HG03159 (cell line): ENCODE data around the gene TJP3.

ENCODE experiments used
- ATAC-seq: cut with Tn5 transposase; IDR thresholded peaks from one replicate; pipeline ENCODE4 v1.9.1; 2021; ENCODE audit warnings: mild to moderate bottlenecking, moderate library complexity; ENCODE audit not compliant: unreplicated experiment

Gene TJP3

DNA sequence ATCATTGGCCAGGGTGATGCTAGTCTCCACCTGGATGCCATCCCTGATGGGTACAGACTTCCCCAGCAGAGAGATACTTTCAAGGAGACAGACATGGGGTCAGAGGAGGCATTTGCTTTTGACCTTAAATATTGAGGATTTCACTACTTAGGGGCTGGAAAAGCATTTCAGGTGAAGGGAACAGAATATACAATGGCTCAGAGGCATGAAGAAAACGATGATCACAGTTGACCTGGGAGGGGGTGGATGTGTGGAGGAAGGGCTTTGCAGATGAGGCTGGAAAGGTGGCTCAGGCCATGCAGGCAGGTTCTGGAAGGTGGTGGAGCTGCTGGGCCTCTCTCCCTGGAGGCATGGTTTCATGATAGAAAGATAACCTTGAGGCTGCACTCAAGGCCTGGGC lies 74.1 kb downstream of the TJP3 start:
- no peak for ATAC-seq

DNA sequence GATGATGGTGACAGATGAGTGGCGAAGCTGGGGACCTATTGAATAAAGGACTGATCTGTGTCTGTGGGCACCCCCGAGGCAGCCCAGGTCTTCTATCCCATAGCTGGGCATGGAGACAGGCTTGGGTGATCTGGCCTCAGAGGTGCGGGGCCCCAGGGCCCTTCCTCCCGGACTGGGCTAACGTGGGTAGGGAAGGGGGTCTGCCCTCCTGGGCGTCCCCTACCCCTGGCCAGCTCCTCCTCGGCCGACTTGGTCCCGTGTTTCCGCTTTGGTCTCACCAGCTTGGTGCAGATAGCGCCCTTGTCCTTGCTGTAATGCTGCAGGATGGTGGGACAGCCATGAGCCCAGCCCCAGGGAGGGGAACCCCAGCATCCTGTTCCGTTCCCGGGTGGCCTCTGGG lies 74.7 kb downstream of the TJP3 start:
- no peak for ATAC-seq

DNA sequence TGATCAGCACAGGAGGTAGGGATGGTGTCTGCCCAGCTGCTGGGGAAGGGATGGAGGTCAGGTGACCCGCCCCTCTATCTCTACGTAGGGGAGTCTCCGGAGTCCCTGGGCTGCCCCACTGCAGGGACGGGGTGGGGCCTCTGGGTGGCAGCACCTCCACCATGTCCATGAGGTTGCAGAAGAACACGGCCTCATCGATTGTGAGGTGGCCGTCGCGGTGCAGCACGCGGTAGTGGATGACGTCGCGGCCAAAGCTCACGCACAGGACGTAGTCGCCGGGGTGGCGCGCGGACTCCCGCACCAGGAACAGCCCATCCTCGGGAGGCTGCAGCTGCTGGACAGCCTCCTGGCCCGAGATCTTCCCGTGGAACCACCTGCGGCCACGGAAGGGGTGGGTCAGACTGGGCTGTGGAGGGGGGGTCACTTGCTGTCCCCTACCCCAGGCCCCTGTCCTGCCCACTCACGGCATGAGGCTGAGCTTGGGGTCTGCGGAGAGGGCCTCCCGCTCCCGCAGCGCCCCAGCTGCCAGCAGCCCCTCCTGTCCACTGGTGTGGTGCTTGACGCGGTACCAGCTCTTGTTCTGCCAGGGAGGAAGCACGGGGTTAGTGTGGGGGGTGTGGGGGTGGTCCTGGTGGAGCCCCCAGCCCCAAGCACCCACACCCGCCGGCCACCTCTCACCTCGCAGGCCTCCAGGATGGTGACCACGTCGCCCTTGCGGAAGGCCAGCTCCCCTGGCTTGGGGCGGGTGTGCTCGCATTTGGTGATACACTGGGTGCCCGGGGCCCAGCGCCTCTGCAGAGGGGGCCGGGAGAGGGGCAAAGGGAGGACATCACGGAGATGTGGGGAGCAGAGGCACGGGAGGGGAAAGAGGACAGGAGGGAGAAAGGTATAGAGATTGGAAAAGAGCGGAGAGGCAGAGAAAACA lies 75.7 kb downstream of the TJP3 start:
- no peak for ATAC-seq

DNA sequence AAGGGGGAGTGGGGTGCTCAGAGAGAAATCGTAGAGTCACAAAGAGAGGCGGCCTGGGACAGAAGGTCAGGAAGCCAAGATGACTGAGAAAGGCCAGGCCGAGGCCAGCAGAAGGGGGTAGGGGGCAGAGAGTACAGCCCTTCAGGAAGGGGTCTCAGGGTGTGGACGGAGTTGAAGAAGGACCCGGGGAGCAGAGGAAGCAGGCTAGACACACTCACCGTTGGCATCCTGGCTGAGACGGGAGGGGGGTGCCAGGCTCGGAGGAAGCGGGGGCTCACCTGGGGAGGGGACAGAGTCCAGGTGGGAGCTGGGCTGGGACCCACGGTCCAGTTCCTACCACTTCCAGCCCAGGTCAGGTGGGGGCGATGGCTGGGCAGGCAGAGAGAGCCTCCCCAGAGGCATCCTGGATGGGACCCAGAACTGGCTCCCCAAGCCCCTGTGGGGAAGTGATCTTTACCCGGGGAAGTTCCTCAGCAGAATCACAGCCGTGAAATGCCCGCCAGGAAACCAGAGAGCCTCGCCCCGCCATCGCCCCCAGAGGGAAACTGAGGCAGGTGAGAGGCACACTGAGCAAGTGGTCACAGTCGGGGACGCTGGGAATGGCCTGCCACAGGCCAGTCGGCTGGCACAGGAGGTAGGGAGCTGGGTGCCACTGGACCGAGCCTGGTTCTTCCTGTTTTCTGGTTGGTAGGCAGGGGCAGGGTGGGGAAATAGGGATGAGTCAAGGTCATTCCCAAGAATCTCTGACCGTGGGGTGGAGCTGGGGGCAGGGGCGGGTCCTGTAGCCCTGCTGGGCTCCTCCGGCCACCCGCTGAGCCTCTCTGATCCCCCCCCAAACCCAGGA lies 76.6 kb downstream of the TJP3 start:
- ATAC-seq, result no peak

DNA sequence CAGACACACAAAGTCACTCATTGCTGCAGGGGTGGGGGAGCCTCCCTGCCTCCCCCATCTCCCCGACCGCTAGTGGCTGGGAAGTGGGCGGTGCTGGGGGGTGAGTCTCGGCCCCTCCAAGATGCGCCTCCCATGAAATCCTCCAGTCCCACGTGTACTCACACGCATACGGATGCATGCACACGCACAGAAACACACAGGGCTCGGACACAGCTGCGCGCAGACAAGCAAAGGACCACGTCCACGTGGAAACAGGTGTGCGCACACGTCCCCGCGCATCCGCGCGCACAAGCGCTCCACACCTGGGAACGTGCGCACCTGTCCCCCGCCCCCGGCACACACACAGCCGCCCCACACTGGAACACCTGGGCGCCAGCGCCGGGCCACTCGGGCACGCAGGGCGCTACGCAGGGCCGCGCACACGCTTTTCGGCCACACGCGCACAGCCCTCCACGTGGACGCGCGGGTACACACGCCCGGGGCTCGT lies 77.3 kb downstream of the TJP3 start:
- ATAC-seq, result no peak

DNA sequence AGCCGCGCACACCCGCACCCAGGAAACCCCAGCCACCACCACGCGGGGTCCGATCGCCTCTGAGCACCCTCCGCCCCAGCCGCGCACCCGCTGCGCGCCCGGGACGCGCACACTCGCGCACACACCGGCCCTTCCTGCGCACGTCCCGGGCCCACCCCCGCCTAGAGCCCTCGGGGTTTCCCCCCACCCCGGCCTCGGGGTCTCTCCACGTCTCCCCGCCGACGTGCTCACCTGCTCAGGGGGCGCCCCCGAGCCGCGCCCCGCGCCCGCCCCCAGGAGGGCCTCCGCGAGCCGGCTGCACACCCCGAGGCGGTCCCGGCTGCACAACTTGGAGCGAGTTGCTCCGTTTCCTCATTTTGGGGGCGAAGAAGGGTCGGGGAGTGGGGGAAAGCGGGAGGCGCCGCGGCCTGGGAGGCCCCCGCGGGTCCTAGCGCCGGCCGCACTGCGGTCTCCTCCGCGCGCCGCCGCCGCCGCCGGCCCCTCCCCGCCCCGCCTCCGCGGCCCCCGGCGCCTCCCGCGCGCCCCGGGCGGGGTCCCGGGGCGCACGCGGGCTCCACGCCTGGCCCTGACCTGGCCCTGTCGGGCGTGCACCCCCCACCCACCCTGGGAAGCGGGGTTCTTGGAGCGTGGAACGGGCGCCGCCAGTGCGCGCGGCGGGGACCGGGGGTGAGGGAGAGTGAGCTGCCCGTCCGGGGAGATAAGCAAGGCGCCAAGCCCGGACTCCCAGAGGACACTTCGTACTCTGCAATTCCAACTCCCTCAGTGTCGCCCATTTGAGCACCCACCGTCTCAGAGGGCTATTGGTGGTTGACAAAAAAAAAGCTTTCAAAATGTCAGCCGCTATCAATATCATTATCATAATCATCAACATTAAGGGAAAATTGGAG lies 78.0 kb downstream of the TJP3 start, which contains the start of gene MATK:
Gene MATK, minus strand, starts transcription at position 444 of the 887 bp plus-strand sequence. CDS start 1,246 bp downstream, outside the sequence.
- no peak for ATAC-seq

DNA sequence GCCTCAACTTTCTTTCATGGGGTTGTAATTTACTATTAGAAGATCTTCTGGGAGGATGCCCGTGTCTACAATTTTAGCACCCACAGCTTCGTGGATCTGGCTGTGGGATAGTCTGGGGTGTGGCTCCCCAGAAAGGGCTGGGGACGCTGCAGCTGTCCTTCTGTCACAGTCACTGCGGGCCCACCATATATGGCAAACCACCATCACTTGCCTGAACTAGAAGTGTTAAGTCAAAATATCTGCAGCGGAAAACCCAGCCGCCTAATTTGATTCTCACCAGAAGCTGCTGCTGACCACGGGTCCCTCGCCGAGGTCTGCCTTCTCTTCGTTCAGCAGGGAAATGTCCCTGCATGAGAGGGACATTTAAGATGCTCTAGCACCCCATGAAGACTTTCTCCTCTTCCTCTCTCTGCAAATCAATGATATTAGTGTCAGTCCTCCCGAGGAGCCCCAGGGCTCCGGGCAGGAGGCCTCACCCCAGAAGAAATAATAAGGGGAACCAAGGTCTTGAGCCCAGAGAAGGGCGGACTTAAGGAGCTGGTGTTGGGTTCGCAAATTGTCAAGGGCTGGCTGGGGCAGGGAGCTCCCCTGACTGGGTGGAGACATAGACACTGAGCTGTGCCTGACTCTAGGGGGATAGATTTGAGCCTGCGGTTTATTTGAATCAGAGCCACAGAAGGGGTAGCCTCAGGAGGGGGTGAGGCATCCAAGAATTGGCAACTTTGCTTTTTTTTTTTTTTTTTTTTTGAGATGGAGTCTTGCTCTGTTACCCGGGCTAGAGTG lies 81.0 kb downstream of the TJP3 start:
- no peak for ATAC-seq

DNA sequence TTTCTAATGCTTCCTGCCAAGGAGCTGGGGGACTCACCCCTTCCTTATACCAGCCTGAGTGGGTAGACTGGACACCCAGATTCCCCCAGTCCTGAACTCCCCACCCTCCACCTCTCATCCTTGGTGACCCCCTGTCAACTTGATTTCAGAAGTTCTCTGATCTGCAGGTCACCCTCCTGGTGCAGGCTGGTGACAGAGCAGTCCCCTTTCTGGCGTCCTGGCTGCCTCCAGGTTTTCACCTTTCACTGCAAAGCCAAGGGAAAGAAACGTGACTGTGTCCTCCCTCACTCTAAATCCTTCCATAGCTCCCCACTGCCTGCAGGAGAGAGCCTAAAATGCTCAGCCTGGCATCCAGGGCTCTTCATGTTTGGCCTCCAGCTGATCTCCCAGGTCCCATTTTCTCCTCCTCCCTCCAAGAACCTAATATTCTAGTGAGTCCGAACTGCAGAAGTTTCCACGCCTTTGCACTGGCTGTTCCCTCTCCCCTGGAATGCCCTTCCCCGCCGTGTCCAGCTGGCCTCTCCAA lies 82.1 kb downstream of the TJP3 start:
- no peak for ATAC-seq

DNA sequence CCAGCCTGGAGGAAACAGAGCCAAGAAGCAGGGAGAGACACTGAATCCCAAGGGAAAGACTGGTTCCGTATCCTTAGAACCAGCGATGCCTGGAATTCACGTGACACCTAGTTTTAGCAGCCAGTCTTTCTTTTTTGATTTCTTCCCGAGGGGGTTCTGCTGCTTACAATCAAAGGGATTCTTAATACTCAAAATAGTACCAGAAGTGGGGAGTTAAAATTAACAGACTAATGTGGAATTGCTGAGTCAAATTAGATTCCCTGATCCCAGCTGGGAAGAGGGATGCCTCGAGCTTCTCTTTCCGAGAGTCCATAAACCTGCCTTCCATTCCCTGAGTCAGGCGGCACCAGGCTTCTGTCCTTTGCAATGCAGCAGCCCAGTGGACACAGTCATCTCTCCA lies 82.8 kb downstream of the TJP3 start:
- no peak for ATAC-seq

DNA sequence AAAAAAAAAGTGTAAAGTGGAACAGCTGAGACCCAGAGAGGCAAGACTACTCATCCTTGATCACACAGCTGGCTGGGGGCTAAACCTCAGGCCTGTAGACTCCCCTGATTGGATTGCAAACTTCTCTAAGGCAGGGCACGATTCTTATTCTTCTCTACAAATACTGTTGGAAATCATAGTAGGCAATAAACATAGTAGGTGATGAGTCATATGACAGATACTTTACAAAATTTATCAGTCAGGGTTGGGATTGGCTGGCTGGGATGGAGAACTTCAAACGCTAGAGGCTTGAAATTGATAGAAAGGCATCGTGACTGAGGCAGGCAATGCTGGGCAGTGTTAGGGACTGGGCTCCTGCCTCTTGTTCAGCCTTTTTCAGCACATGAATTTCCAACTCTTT lies 83.9 kb downstream of the TJP3 start:
- ATAC-seq, result no peak

DNA sequence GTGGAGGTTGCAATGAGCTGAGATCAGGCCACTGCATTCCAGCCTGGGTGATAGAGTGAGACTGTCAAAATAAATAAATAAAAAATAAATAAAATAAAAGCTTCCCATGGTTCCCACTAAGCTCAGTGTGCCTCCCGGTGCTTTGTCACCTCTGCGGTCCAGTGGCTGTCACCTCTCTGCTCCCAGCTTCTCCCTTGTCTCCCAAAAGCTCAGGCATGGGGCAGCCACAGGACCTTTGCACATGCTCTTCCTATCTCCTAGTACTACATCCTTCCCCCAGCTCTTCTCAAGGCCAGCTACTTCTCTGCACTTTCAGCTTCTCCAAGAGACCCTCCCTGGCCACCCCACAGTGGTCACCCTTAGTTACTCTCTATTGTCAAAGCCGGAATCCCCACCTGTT lies 85.6 kb downstream of the TJP3 start:
- ATAC-seq, result no peak

DNA sequence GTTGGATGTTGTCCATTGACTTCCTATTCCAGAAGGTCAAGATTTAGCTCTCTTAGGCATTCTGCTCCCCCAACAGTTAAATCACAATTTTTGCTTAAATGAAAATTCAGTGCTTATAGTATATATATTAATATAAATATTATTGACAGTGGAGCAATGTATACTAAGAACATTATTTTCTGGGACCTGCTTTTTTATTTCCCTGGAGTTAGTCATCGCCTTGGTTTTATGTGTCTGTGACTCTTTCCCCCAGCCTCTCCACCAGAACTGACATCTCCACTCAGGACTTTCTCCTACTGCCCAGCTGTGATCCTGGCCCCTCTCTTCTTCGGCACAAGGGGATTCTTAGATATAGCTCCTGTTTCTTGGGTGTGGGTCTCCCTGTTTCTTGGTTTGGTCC lies 88.2 kb downstream of the TJP3 start:
- no peak for ATAC-seq

DNA sequence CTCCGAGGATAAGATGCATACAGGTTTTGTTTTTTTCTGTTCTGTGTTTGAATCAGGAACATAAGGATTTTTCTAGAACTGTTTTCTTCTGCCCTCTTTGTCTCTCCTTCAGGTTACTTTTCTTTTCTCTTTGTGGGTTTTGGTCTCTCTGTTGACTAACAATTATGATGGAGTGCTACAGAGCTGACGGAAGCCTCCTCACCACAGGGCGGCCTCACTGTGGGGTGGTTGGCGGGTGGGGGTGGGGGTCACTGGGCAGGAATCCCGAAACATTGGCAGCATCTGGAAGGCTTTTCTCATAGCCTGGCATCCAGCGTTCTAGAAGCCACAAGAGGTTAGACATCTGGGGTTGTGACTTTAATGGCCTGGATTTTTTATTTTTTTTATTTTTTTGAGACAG lies 90.0 kb downstream of the TJP3 start:
- no peak for ATAC-seq
